IPS-11a (cell line): ENCODE measurements around the gene TSPEAR.
"Not testable (repeated sequence)": the region's sequence is repeated elsewhere in the genome, so short reads cannot be mapped to it uniquely, and the experiment has no call there.

Source experiments
- H3K4me3 ChIP-seq: one replicate; pipeline ENCODE4 v1.5.1; 2013; ENCODE audit warnings: low read depth, low read length, control low read depth

The TSPEAR gene

DNA sequence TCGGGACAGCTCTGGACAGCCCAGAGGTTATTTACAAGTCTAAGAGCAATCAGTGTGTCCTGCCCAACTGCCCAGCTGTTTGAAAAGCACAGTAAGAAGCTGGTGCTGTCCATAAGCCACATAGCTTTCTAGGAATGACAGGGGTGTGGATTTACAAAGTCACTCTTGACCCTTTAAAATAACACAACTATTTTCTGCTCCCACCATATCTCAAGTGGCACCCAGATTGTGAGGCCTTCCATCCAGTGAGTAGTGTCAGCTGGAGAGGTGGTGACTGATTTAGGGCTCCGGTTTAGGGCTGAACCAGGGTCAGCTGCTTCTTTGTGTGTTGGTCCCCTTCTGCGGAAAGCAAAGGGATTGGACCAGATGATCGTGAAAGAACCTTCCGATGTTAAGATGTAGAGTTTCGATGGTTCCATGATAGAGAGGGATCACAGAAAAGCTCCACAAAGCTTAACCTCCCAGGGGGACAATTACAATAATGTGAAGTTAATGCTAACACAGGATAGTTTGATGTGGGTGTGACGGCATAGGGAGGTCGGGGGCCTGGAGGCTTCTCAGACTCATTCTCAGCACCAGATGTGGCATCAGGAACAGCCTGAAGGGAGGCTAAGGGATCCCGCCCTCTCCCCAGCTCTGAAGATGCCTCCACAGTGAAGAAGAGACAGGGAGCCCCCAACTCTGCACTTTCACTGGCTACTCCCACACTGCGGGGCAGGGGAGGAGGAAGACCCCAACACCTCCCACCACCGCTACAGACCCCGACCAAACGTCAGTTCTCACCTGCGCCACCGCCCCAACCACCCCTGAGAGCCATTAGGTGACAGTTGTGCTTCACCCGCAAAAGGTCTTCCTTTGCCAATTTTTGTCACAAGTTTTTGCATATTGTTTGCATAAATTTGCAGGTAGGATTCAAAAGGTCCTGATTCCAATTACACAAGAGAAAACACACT, 215.5 kb downstream of the TSPEAR start:
- no peak overlapping the region for H3K4me3 ChIP-seq

DNA sequence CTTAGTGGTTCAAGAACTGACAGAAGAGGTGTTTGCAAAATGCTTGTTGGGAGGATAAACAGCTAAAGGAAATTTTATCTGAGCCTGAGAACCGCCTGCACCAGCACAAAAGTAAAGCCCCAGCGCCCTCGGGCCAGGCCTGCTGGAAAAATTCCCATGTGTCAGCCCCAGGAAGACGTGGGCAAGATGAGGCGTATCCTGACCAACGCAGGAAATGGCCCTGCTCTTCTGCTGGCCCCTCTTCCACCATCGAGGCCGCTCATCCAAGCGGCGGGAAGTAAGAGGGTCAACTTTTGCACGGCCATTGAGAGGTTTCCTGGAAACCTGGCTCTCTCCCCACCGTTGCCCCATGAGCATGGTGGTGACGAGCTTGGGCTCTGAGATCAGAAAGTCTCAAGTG, 216.4 kb downstream of the TSPEAR start:
- H3K4me3 ChIP-seq, result no peak overlapping the region

GRCh38 chr21:44494418-44494817, 217.0 kb downstream of the TSPEAR start:
- no peak overlapping the region for H3K4me3 ChIP-seq

DNA sequence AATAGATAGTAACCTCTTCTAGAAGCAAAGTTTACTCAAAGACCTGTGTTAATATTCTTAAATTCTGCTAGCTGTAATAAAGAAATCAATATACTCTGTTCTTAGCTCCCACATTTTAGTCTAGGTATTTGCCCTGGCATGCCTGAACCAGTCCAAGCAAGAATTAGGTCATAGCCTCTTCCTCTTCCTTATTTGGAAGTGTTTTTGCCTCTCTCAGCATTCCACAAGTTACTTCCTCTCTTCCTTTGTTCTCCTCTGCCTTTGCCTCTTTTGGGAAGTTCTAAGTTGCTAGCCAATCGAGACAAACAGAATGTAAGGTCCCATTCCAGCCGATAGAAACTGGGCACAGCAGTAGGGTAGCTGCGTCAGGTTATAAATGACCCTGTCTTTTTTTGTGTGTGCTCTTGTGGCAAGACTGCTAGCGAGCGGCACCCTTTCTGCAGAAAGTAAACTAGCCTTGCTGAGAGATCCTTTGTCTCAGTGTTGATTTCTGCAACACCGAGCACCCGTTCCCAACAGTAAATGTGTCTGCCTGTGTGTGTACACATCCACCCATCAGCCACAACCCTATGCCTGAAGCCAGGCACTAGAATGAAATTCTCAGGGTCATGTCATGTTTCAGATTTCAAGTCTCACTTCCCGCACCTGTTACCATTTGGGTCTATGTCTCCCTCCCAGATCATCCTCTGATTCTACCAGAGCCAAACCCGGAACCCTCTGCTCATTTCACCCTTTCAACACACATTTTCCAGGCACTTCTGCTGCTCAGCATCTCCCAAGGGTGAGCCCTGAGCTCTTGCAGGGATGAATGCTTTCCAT, 218.6 kb downstream of the TSPEAR start:
- H3K4me3 ChIP-seq, result no peak overlapping the region

- no peak overlapping the region for H3K4me3 ChIP-seq
These were observed 220.6 kb downstream of the TSPEAR start for GRCh38 chr21:44490816-44491215.

DNA sequence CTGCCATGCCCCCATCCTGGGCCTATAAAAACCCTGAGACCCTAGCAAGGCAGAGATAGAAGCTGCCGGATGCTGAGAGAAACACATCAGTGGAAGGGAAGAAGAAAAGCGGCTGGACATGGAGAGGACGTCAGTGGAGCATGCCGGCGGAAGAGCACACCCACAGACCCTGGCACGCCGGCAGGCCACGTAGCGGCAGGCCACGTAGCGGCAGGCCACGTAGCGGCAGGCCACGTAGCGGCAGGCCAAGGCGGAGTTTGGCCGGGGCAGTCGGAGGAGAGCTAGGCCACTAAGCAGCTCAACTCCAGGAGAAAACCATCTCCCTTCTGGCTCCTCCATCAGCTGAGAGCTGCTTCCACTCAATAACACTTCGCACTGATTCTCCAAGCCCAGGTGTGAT, 221.0 kb downstream of the TSPEAR start:
- H3K4me3 ChIP-seq, result no peak overlapping the region

- H3K4me3 ChIP-seq, result no peak overlapping the region
These were observed 221.4 kb downstream of the TSPEAR start for GRCh38 chr21:44489962-44490361.

- no peak overlapping the region for H3K4me3 ChIP-seq
These were observed 223.5 kb downstream of the TSPEAR start for GRCh38 chr21:44487831-44488230.

- no peak overlapping the region for H3K4me3 ChIP-seq
These were observed 225.1 kb downstream of the TSPEAR start for GRCh38 chr21:44486302-44486701.

GRCh38 chr21:44485796-44486195, 225.6 kb downstream of the TSPEAR start:
- no peak overlapping the region for H3K4me3 ChIP-seq

DNA sequence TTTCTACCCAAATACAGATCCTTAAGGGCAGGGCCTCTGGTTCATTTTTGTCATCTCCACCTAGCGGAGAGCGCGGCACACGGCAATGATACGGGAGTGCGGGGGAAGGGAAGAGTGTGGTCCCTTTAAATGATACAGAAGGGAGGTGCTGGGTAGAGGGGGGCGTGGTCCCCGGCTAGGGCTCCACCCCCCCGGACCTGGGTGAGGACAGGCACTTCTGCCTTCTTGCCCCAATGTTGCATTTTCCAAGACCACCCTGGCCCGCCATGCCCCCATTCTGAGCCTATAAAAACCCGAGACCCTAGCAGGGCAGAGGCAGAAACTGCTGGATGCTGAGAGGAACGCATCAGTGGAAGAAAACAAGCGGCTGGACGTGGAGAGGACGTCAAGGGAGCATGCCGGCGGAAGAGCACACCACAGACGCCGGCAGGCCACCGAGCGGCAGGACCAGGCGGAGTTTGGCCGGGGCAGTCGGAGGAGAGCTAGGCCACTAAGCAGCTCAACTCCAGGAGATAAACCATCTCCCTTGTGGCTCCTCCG, 226.0 kb downstream of the TSPEAR start:
- H3K4me3 ChIP-seq, result no peak overlapping the region

DNA sequence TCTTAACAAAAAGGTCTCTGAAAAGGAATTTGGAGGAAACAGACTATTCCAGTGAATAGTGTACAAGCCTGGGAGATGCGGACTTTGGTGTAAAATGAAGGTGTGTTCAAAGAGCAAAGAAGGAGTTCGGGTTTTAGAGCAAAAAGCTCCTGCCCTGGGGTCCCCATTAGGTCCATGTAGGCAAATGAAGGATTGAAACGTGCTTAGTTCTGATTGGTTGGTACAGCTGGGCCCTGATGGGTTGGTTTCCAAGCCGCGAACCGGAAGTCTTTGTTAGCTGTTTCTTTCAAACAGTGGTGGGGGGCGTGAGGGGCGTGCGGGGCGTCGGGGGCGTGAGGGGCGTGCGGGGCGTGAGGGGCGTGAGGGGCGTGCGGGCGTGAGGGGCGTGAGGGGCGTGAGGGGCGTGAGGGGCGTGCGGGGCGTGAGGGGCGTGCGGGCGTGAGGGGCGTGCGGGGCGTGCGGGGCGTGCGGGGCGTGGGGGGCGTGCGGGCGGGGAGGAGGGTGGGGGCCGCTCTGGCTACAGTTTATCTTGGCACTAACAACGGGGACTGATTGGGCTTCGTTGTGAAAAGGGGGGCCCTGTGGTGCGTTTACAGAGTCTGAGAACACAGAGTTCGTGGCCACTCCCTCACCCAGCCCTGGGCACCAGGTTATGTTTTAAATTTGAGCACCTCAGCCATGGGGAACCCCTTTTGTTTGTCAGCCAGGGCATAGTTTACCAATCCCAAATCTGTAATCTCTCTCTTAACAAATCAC, 226.7 kb downstream of the TSPEAR start:
- no peak overlapping the region for H3K4me3 ChIP-seq

DNA sequence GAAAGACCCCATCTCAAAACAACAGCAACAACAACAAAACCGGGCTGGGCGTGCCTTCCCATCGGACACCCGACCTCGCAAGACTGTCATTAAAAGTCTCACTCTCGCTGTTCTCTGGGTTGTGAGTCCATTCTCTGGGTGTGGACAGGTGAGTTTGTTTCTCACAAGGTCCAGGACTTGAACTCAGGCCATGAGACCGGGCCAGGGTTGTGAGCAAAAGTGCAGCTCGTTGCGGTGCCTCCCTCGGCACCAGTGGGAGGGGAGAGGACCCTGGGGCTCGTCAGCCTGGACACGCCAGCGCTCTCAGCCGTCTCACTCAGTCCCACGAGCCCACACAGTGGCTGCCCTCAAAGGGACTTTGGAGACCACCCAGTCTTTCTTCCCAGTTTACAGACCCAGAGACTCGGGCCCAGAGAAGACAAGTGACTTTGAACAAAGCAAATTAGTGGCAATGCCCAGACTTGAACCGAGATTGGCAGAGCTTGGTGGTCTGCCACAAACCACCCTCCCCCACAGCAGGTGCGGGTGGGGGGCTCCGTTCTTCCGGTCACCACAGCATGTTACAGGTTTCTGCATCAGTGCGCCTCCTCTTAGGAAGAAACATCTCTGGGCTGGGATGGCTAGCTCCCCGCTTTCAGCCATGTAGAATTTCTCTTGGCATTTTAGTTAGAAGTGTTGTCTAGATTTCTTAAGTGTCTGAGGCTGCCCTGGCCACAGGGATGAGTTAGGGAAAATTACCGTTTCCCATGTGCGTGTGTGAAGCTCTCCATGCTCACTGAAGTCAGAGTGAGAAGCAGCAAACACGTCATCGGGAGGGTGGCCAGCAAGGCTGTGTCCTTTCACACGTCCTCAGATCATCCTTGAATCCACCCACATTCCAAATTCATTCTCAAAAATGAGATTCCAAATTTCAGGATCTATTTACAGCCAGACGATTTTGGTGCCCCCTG, 227.8 kb downstream of the TSPEAR start:
- H3K4me3 ChIP-seq, result no peak overlapping the region

GRCh38 chr21:44482581-44483287, 228.6 kb downstream of the TSPEAR start:
- no peak overlapping the region for H3K4me3 ChIP-seq

DNA sequence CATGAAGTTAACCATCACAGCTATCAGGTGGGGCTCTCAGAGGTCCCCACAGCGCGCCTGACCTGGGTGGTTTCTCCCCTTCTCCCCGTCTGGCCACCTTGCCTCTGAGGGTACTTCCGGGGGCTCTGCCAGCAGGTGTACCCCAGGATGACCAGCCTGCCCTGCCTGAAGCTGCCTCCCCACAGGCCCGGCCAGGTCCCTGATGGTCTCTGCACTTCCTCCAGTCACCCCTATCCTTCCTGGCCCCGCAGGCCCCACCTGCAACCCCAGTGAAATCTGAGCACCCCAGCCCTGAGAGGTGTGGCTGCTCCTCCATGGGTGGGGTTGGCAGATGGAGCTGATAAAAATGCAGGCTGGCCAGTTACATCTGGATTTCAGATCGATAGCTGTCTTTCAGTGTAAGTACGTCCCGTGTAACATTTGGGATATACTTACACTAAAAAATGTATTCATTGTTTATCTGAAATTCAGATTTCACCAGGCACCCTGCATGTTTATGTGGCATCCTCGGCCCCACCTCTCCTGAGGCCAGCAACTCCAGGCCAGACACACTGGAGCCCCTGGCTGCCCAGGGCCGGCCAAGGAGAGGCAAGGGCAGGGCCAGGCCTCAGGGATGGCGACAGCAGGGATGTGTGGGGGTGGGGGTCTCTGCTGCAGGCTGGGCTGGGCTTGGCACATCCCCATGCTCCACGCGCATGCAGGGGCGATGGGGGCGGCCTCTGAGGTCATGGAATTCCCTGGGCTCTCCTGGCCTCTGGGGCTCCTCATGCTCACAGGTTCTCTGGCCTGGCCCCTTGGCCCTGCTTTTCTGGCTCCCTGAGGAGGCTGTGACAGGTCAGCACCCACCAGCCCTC, 230.9 kb downstream of the TSPEAR start:
- no peak overlapping the region for H3K4me3 ChIP-seq

DNA sequence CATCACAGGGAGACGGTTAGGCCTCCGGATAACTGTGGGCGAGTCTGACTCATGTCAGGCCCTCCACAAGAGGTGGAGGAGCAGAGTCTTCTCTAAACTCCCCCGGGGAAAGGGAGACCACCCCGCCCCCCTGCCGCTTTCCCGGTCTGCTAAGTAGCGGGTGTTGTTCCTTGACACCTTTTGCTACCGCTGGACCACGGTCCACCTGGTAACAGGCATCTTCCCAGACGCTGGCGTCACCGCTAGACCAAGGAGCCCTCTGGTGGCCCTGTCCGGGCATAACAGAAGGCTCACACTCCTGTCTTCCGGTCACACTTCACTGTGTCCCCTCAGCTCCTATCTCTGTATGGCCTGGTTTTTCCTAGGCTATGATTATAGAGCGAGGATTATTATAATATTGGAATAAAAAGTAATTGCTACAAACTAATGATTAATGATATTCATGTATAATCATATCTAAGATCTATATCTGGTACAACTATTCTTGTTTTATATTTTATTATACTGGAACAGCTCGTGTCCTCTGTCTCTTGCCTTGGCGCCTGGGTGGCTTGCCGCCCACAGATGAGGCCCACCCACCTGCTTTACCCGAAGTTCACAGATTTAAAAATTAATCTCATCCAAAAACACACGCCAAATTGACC, 231.7 kb downstream of the TSPEAR start:
- H3K4me3 ChIP-seq, result not testable (repeated sequence)

- no peak overlapping the region for H3K4me3 ChIP-seq
These were observed 232.6 kb downstream of the TSPEAR start for GRCh38 chr21:44478801-44479167.
